ENCODE results near the gene ACOT6. TPM values are rescaled to one million over a fixed set of nuclear protein-coding genes. Genes with fewer than 3 reads are reported as not detected.
"Not testable (repeated sequence)": the region's sequence is repeated elsewhere in the genome, so short reads cannot be mapped to it uniquely, and the experiment has no call there.

Gene ACOT6
- polyA plus RNA-seq, 2 of the 4 experiments (the other 2 are of a cell fraction) = not detected

- ChIA-PET POLR2A (no interaction called here), CTCF (interaction anchor here (0.8 to 3.1 kb wide), 6 partner anchors 10 to 66 kb away, joined by 3 to 14 read pairs (median 4); partner anchors contain the start of gene ACOT1)
- Histone ChIP-seq H3K27ac (peak overlapping the region in 1 of 2 experiments; percentile 98; a peak in 1 of 6 replicates), H3K4me2 (peak overlapping the region; percentile 90), H3K4me3 (no peak overlapping the region), H3K4me1 (peaks cover 21% of the 10 kb centered on the region), H3K9me3 (0 out of 3 replicates have a peak, but pooled peaks cover 2% of the 10 kb centered on the region)
- no peak for FAIRE-seq
- no peak for DNase-seq (ENCODE audit: low read depth in 1 of 2, low spot score in 1 of 2)
- TF ChIP-seq MAFK (IDR thresholded peaks at IDR 0.05; ENCODE audit: partially characterized antibody) (peak; percentile 68), TP53 (CRISPR knock-in tag; IDR thresholded peaks at IDR 0.05) (no peak)
- WGBS (ENCODE audit: missing lambda C conversion rate) = 97% methylated on average over 7 of the region's 7 CpGs
- no peak for ATAC-seq
These were observed 45.0 kb upstream of the ACOT6 start for GRCh38 chr14:73567358-73567757.

- H3K4me1 ChIP-seq = peaks cover 21% of the 10 kb centered on the region
- peak overlapping the region; percentile 94 to 98 for H3K27ac ChIP-seq
- DNase-seq (ENCODE audit: low read depth in 1 of 2, low spot score in 1 of 2) (no peak), ATAC-seq (peak in 1 of 2 experiments; percentile 4; a peak in 3 of 6 replicates), FAIRE-seq (no peak)
- peak overlapping the region; percentile 55 for H3K4me3 ChIP-seq
- 83% methylated on average over 16 of the region's 16 CpGs for WGBS (ENCODE audit: missing lambda C conversion rate)
- peak overlapping the region; percentile 90 for H3K4me2 ChIP-seq
- TF ChIP-seq RFX5 (IDR thresholded peaks at IDR 0.05) = no peak
- TF ChIP-seq TFCP2L1 (CRISPR knock-in tag; IDR thresholded peaks at IDR 0.05) = no peak
- TF ChIP-seq KDM5A (IDR thresholded peaks at IDR 0.05) = no peak
- TF ChIP-seq, protein P1, sequence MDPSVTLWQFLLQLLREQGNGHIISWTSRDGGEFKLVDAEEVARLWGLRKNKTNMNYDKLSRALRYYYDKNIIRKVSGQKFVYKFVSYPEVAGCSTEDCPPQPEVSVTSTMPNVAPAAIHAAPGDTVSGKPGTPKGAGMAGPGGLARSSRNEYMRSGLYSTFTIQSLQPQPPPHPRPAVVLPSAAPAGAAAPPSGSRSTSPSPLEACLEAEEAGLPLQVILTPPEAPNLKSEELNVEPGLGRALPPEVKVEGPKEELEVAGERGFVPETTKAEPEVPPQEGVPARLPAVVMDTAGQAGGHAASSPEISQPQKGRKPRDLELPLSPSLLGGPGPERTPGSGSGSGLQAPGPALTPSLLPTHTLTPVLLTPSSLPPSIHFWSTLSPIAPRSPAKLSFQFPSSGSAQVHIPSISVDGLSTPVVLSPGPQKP (IDR thresholded peaks at IDR 0.05; ENCODE audit: low read depth, low read length) = no peak
- TF ChIP-seq EP300 (IDR thresholded peaks at IDR 0.05) = no peak
- no peak for TF ChIP-seq POLR2AphosphoS2 (conservative IDR thresholded peaks at IDR 0.05; ENCODE audit: low read length)
- TF ChIP-seq, protein P2, sequence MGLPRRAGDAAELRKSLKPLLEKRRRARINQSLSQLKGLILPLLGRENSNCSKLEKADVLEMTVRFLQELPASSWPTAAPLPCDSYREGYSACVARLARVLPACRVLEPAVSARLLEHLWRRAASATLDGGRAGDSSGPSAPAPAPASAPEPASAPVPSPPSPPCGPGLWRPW (IDR thresholded peaks at IDR 0.05) = no peak
- TF ChIP-seq BCL3 (IDR thresholded peaks at IDR 0.05) = no peak
- no peak for TF ChIP-seq USF2 (IDR thresholded peaks at IDR 0.05)
- no peak for TF ChIP-seq JUN (IDR thresholded peaks at IDR 0.05)
- TF ChIP-seq POLR2A (IDR thresholded peaks at IDR 0.05; ENCODE audit: low read length) = no peak
- ChIA-PET POLR2A (interaction anchor here (0.6 to 2.9 kb wide), 16 partner anchors 13 to 513 kb away, joined by 3 to 22 read pairs (median 5); partner anchors contain the start of genes ACOT1, ACOT4, ACOT6 and DNAL1), CTCF (interaction anchor here (0.6 to 3.1 kb wide), 11 partner anchors 10 to 386 kb away, joined by 3 to 22 read pairs (median 4); partner anchors contain the start of gene ACOT1)
- no peaks in the 10 kb centered on the region for H3K9me3 ChIP-seq
These were observed 44.1 kb upstream of the ACOT6 start for GRCh38 chr14:73567951-73568885.

DNA sequence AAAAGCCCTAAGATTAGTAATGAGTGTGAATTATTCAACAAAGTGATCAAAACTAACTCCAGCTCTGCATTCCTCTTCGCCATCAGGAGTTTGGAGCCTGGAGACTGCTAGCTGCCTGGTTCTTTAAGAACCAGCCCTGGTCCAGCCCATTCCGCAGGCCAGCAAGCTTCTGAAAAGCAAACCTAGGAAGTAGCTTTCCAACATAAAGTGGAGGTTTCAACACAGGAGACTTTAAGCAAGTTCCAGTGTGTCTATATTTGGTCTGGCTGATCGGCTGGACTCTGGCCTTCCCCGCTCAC, 43.5 kb upstream of the ACOT6 start:
- Histone ChIP-seq H3K27ac (peak overlapping the region; percentile 94 to 98), H3K4me3 (peak overlapping the region; percentile 55), H3K4me1 (peaks cover 21% of the 10 kb centered on the region), H3K4me2 (peak overlapping the region; percentile 90)
- not testable (repeated sequence) for FAIRE-seq; ATAC-seq; H3K9me3 ChIP-seq; DNase-seq (ENCODE audit: low read depth in 1 of 2, low spot score in 1 of 2)
- CTCF ChIA-PET = interaction anchor here (0.6 to 3.1 kb wide), 9 partner anchors 10 to 386 kb away, joined by 3 to 22 read pairs (median 4); partner anchors contain the start of gene ACOT1
- POLR2A ChIA-PET = interaction anchor here (0.6 to 2.9 kb wide), 16 partner anchors 12 to 513 kb away, joined by 3 to 22 read pairs (median 5); partner anchors contain the start of genes ACOT1, ACOT4, ACOT6 and DNAL1
- 6% methylated on average over 4 of the region's 4 CpGs for WGBS (ENCODE audit: missing lambda C conversion rate)

Measured in A549 (cell line).